IPS DF 4.7 (cell line): Measurements from ENCODE around the gene GALNT14.

Experiments used
- DNase-seq: peaks from one replicate; pipeline ENCODE4 v3.0.0-alpha.2; 2013; ENCODE audit warnings: low spot score; ENCODE audit errors: extremely low read depth

The GALNT14 gene

DNA sequence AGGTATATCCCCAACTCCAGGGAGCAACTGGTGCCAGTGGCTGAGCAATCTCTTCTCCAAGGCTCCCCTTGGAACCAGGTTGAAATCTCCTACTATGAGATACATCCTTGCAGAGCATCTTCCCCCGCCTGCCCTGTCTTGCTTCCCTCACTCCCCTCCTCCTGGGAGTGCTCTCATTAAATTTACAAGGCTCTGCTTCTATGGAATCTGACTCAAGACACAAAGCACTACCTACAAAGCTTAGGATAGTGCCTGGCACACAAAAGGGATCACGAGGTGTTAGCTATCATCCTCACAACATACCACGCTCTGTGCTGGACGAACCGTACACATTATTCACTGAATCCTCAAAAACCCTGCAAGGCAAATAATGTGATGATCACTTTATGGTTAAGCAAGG lies 121.6 kb downstream of the GALNT14 start:
- DNase-seq: no peak

DNA sequence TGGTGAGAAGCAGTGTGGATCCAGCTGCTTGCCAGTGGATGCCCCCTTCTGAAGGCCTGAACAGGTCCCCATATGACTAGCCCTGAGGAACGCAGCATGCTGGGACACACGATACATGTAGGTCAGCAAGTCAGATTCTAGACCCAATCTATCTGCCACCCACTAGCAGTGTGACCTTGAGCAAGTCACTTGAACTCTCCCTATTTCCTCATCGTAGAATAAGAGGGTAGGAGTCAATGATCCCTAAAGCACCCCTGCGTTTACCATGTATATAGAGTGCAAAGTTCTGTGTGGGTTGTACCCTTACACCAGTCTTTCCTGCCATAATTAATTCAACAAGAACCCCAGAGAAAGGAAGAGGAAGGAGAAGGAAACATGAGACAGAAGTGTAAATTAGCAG lies 123.7 kb downstream of the GALNT14 start:
- DNase-seq: no peak

DNA sequence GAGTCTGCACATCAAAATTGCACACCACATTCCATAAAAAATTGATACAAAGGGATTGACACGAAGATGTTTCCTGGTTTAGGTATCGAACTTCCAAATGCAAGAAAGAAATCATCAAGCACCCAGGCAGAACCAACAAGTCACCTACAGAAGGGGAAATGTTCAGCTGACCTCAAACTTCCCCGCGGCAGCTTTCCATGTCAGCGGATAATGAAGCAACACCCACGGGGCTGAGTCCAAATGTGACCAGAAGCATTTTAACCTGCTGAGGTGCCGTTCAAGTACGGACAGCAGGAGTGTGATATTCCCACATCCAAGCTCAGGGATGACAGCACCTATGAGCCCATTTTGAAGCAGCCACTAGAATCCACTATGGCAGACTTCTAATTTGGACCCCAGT lies 124.9 kb downstream of the GALNT14 start:
- no peak for DNase-seq

DNA sequence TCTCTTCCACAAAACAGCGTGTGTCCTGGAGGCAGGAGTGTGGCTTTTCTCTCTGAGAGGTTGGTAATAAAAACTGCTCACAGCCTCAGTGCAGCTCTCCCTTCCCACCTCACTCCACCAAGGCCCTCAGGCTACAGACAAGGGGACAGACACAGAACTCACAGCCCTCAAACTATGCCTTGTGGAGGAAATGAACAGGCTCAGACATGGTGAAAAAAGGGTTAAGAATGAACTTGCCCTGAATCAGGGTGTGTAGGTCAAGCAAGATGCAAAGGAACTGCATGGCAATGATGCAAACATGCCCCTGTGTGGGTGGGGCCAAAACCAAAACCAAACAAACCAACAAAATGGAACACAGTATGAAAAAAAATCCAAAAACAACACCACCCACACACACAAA lies 125.8 kb downstream of the GALNT14 start:
- DNase-seq: no peak

DNA sequence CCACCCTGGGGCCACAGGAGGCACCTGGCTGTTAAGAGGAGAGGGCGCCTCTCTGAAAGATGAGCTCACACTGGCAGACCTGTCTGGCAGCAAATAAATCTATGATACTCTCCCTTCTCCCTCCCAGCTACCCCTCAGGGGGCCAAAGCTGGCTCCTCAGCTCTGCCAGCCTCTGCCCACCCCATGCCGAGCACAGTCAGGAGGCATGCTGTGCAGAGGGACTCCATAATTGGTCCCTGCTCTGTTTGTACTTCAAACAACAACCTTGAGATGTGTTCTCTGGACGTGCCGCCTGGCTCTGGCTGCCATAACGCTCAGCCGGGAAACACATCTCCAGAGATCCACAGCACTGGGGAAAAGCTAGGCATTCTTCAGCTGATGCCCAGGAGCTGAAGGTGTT lies 126.7 kb downstream of the GALNT14 start:
- DNase-seq: no peak

DNA sequence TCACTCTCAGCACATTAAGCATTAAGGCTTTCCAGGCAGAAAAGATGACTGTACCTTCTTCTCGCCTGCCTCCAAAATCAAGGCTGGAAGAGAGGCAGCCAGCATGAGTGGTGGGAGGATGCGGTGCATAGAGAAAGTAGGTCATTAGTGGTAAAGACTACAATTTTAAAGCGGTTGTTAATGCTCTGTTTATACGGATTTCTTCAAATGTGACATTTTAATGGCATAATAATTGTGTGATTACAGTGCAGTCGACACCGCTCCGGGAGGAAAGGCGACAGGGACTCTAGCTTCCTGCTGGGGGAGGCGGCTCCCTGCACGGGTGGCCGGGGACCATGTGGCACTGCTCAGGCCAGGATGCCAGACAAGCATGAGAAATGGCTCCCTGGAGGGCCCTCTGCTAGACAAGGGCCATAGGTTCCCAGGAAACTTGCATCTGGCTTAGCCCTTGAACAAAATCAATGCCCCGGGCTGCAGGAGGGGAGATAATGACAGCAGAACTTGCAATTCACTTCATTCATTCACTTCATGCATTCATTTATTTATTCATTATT lies 129.6 kb downstream of the GALNT14 start:
- no peak for DNase-seq

DNA sequence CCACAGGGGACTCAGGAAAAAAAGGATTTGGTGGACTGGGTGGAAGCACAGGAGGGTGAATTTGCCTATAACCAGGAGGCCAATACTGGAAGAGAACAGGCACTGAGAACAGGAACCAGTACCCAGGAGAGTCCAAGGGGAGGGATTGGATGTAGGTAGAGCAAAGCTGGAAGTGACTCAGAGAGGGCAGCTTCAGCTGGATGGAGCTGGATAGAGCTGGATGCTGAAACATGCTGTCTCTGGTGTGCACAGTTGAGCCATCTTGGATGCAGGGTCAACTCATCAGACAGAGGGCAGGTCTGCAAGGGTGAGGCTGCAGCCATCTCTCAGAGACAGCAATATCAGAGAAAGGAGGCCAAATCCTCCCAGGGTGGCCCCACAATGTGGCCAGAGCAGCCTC lies 134.0 kb downstream of the GALNT14 start:
- DNase-seq: no peak

DNA sequence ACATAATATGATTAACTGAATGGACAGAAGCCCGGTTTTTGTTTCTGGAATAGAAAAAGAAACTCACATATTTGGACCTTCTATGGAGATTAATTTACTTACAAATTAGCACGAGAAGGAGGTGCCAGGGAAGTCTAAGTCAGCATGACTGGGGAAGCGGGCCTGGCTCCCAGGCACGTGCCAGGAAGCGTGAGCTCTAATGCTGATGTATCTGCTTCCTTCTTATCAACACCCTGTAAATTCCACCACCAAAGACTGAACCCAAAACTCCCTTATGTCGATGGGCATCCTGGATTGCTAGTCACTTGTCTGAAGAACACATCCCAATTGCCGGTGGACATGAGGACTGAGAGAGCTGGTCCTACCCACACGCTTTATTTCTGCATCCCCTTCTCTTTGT lies 134.5 kb downstream of the GALNT14 start:
- no peak for DNase-seq

DNA sequence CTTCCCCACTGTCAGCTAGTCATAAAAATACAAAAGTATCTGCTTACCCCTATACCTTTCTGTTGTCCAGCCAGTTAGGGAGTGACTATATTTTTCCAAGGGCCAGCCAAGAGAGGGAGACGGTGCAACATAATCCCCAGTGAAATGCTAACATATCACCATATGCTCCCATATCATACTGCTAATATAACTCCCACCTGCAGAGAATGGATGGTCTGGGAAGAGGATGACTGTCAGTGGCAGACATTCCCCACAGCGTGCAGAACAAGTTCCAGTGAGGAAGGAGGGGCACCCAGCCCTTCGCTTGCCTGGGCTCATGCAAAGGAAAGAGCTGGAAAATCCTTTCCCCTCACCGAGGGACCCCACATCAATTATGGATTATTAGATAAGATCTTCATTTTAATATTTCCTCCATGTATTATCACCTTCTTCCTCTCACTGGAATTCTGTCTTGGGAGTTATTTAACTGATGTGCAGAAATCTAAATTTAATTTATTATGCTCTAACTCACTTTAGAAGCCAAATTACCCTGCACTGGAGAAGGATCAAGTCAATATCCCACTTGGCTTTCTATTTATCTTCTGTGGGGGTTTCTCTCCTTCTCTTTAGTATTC lies 135.6 kb downstream of the GALNT14 start:
- DNase-seq: no peak

DNA sequence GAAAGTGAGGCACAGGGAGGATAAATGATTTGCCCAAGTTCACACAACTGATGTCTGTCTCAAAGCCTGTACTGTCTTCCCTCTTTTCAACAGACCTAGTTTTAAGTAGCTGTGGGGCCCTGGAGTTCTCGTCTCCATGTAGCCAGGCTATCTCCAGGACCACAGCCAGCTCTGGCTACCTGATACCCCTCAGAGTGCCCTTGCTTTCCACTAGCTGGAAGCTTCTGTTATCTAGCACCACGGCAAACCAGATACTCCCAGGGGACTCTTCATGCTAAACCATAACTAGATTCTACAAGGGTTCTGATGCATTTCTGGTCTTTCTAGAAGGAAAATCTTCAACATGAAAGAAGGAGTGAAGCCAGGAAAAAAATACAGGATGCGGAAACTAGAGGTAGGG lies 137.3 kb downstream of the GALNT14 start:
- no peak for DNase-seq

DNA sequence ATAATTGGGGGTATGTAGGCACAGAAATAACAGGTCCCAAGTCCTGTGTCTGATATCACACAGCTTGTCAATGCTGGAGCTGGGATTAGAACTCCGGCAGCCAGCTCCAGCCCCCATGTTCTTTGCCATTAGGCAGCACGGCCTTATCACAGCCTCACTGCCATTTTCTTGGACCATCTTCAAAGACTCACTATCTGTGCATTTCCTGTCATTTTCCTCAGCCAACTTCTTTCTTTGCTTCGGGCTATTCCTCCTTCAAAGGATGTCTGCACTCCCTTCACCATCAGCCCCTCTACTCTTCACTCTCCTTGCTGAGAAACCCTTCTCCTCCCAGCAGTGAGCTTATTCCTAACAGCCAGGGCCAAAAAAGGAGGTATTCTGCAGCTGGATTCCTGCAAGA lies 139.6 kb downstream of the GALNT14 start:
- DNase-seq: no peak

DNA sequence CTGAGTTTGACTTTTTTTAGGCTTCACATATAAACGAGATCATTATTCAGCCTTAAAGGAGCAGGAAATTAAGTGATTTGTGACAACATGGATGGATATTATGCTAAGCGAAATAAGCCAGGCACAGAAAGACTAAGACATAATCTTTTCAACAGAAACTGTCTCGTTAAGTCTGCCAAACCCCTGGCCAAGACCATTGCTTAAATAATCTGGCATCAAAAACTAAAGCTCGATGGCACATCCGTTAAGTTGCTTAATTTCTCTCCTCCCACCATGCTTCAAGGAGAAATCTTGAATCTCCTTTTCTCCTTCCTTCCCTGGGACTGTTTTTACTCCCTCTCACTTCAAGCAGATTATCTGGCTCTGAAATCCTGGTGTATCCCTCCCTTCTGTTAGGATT lies 140.3 kb downstream of the GALNT14 start:
- DNase-seq: no peak

DNA sequence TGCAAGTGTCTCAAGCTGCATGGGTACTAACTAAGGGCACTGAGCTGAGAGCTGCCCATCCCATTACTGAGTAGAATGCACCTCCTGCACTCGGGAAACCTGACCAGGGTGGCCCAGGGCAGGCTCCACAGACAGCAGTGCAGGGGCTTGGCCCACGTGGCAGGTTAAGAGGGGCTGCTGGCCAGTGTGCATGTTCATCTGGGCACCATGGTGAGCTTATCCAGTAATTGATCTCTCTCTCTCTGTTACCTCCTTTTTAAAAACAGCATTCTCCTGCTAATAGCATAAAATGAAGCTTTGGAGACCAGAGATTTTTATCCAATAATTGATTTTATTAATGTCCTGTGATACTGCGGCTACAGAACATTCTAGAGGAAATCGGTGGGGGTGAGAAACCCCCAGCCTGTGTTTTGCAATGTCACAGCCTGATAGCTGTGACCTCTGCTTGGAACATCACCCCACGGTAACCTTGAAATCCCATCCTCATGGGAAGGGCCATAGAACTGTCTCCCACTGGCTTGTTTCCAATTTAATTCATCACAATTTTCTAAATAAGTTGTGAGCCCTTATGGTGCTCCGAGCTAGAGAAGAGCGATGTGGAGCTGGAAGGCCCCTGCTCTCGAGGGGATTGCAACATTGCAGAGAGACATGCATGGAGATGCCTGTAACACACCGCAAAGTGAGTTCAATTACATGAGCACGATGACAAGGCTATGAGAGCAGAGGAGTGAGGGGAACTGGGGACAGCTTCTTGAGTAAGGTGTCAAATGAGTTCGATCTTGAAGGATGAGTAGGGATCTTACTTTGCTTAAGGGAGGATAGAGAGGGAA lies 143.8 kb downstream of the GALNT14 start:
- DNase-seq: no peak

DNA sequence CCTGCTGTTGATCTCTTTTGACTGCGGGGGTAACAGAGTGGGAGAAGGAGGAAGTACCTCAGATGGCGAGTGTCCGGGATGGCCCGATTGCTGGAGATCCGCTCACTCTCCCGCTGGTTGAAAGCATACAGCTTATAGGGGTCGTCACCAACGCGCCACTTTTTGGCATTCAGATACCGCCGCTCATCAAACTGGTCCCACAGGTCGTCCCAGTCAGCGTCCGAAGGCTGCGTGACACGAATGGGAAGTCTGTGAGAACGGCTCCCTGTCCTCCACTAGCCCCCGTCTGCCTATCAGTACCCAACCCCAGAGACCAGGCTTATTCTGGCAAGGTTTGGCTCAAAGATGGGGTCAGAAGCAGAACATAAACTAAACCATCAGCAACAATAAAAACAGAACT lies 145.5 kb downstream of the GALNT14 start:
- no peak for DNase-seq

DNA sequence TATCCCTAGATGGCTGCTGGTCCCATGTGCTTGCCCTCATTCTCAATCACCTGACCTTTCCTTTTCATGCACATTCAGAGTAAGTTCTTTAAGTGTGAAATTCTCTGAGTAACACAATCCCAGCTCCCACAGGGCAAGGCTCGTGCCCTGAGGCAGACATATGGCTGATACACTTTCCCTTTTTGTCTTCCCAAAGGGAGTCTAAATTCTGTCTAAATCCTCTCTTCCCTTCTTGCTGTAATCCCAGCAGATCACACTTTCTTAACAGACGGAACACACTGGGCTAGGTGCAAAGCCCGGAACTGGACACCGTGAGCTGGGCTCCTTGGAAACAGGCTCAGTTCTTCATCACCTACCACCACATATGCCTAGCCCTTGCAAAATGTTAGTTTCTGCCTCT lies 147.6 kb downstream of the GALNT14 start:
- DNase-seq: no peak

DNA sequence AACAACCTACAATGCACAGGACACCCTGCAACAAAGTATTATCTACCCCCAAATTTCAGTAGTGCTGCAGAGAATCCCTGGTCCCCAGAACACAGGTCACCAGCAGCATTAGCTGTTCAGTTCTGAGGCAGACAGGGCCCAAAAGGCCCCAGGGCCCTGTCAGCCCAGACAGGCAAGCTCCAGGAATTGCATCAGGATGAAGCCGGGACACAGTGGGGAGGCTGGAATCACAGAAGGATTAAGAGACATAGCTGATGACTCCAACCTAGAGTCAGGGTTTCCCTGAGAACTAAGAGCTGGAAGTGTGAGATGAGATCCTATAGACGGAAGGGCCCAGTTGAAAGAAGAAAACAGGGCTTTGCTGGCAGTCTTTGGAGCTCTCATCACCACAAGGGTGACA lies 148.1 kb downstream of the GALNT14 start:
- no peak for DNase-seq

DNA sequence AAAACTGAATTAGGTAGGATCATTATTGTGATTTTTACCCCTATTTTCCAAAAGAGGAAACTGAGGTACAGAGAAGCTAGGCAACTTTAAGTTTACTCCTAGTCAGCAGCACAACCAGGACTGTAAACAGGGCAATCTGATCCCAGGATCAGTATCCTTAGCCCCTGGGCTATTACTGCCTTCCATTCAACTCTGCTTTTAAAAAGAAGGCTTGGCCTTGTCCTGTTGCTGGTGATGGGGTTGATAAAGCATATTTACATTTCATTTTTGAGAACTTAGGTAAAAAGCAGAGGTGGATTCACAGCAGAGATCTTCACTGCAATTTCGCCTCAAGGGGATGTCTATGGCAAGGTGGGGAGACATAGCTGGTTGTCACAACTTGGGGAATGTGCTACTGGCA lies 148.5 kb downstream of the GALNT14 start:
- DNase-seq: no peak

DNA sequence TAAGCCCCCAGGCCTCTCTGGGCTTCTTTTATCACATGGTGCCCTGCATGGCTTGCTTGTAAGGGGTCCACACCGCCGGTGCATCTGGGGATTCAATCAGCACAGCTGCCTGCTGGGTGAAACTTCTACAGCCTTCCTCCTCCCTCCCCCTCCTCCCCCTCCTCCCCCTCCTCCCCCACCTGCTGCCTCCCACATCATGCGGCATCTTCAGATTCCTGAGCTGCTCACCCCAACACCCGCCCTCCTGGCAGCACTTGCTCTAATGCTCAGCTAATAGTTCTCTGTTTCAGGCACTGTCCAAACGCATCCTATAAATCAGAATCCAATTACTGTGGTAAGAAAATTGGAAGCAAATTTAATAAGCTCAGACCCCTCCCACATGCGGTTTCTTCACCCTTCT lies 150.7 kb downstream of the GALNT14 start:
- DNase-seq: no peak

DNA sequence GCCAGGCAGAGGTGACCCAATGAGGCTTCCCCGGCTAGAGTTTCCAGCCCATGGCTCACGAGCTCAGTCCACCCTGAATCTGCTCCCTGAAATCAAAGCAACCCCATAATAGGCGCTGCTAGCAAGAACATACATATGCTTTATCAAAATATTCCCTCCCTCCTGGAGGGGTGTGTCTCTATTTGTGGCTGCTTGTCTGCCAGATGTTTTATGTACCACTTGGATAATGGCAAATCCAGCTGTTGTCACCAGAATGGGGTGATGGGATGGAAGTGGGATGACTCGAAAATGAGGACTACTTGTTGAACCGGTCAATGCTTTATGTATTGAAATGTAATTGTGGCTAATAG lies 152.0 kb downstream of the GALNT14 start:
- no peak for DNase-seq

DNA sequence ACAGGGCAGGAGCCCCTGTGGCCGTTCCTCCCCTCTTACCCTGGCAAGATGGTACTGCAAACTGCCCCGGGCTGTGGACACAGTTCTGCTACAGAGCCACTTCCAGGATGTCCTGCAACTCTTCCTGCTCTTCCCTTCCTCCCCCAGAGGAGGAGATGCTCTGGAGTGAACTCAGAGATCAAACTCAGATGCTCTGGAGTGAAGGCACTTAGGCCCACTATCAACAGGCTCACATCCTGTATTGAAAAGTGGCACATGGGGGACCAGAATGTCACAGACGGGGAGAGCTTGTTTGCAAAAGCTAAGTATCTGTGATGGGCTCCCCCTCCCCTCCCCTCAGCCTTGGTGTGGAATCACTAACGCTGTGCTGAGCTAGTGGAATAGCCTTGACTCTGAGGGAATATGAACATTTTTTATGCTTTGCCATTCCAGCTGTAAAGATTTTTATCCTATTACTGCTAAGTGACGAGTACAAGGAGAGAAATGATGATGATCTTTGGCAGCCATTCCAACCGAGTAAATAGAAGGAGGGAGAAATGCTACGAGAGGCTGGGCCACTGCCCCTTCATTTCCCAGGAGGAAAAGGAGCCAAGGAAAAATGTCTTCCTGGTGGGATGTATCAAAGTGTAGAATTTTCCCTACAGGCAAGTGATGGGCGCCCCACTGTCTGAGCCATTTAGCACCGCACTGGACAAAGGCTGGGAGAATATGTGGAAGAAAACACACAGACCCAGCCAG lies 152.6 kb downstream of the GALNT14 start:
- DNase-seq: no peak

DNA sequence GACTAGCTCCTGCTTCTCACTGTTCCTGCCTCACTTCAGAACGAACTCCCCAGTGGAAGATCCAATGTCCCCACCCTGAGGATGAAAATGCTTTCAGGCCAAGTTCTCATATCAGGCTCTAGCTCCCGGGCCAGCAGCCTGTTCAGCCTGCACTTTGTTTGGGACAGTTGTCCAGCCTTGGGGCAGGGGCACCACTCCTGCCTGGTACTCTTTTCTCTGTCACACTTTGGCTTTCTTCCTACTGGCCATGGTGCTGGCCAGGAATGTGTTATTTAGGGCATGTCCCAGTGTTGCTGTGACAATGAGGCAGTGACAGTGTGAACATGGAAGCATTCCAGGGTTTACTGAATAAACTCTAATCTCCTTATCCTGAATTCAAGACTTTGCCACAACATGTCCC lies 154.1 kb downstream of the GALNT14 start:
- DNase-seq: no peak

DNA sequence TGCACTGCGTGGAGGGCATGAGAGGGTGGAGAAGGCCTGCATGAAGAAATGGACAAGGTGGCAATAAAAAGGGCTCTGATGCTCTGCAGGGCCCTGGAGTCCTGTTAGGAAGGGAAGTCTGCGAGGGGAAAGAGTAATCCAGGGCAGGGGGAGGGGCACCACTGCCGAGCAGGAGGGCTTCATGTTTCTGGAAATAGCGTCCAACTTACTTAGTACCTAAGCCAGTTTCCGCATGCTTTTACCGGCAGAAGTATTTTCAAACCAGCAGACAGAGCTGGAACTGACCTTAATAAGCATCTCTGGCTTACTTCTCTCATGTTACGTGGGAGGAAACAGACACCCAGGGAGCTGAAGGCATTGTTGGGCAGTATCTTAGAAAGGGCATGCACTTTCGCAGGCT lies 156.7 kb downstream of the GALNT14 start:
- DNase-seq: no peak
